Keratinocyte (primary cell): ENCODE measurements around the gene ACBD3. TPM values are rescaled to one million over a fixed set of nuclear protein-coding genes. Genes with fewer than 3 reads are reported as not detected.
"Not testable (repeated sequence)": the region's sequence is repeated elsewhere in the genome, so short reads cannot be mapped to it uniquely, and the experiment has no call there.

ENCODE experiments used
- DNase-seq: peaks from one replicate; pipeline ENCODE4 v3.0.0-alpha.2; 2011; ENCODE audit warnings: low read depth, missing footprints, low spot score
- FAIRE-seq: peaks from 2 replicates; lab custom pipeline; 2011; peaks lifted over from hg19 to GRCh38; lab: Jason Lieb, UNC
- H2AFZ ChIP-seq: 2 replicates; pipeline ENCODE4 v1.6.0; 2012; ENCODE audit warnings: low read length, control low read depth, inconsistent platforms; ENCODE audit not compliant: control insufficient read depth
- H3K27ac ChIP-seq: 2 replicates; pipeline ENCODE4 v1.5.1; 2011; ENCODE audit warnings: low read length; ENCODE audit not compliant: control insufficient read depth, insufficient read depth
- H3K27me3 ChIP-seq: 3 replicates; pipeline ENCODE4 v1.6.0; 2011; ENCODE audit warnings: low read length; ENCODE audit not compliant: control insufficient read depth, insufficient read depth; ENCODE audit errors: extremely low read depth
- H3K36me3 ChIP-seq, 2 experiments: 2 replicates in 1 of 2; 3 replicates in 1 of 2; pipeline ENCODE4 v1.5.1; 2011; ENCODE audit warnings: low read length in 2 of 2, mild to moderate bottlenecking in 1 of 2; ENCODE audit not compliant: control insufficient read depth in 2 of 2, insufficient read depth in 2 of 2; ENCODE audit errors: extremely low read depth in 1 of 2
- H3K4me1 ChIP-seq: 3 replicates; pipeline ENCODE4 v1.5.1; 2011; ENCODE audit warnings: low read length; ENCODE audit not compliant: control insufficient read depth, insufficient read depth; ENCODE audit errors: extremely low read depth
- H3K4me2 ChIP-seq: 3 replicates; pipeline ENCODE4 v1.6.0; 2011; ENCODE audit warnings: low read depth, low read length; ENCODE audit not compliant: control insufficient read depth, insufficient read depth; ENCODE audit errors: extremely low read depth
- H3K4me3 ChIP-seq, 3 experiments: fragments of 200-600 bp in 1 of 3; sonication (generic) in 1 of 3; 2 replicates in 2 of 3; 3 replicates in 1 of 3; pipeline ENCODE4 v1.5.1; 2011 to 2016; ENCODE audit warnings: low read length in 3 of 3, mild to moderate bottlenecking in 3 of 3, control low read depth in 2 of 3, inconsistent platforms in 1 of 3, low read depth in 1 of 3, mixed read lengths in 1 of 3, mixed run types in 1 of 3, moderate library complexity in 1 of 3; ENCODE audit not compliant: control insufficient read depth in 2 of 3, insufficient read depth in 2 of 3; ENCODE audit errors: extremely low read depth in 1 of 3
- H3K79me2 ChIP-seq: 2 replicates; pipeline ENCODE4 v1.6.0; 2012; ENCODE audit warnings: low read length; ENCODE audit not compliant: control insufficient read depth, insufficient read depth
- H3K9ac ChIP-seq: 3 replicates; pipeline ENCODE4 v1.6.0; 2011; ENCODE audit warnings: low read length; ENCODE audit not compliant: control insufficient read depth, insufficient read depth; ENCODE audit errors: extremely low read depth
- H3K9me1 ChIP-seq: 3 replicates; pipeline ENCODE4 v1.6.0; 2011; ENCODE audit warnings: low read length; ENCODE audit not compliant: control insufficient read depth, insufficient read depth; ENCODE audit errors: extremely low read depth
- H3K9me3 ChIP-seq: 2 replicates; pipeline ENCODE4 v1.5.1; 2012; ENCODE audit warnings: low read depth, low read length; ENCODE audit not compliant: control insufficient read depth
- H4K20me1 ChIP-seq: 3 replicates; pipeline ENCODE4 v1.6.0; 2011; ENCODE audit warnings: low read length; ENCODE audit not compliant: control insufficient read depth, insufficient read depth; ENCODE audit errors: extremely low read depth
- EZH2 ChIP-seq: IDR thresholded peaks from one replicate; pipeline ENCODE4 v1.6.1; 2012; ENCODE audit warnings: inconsistent platforms, mild to moderate bottlenecking, low read length, moderate library complexity
- dilution Hi-C: fragments of 300-500 bp; cut with MboI; formaldehyde crosslinking; loops from one replicate; pipeline ENCODE4 v1.7.0; 2020; ENCODE audit warnings: low sequenced_read_pairs; ENCODE audit not compliant: extremely low pct_ligation_motif_present
- polyA plus RNA-seq, 5 experiments: library from polyadenylated mRNA; depleted of rRNA in 3 of 5; stranded (reverse) in 3 of 5; stranded (forward) in 1 of 5; unstranded in 1 of 5; fragments of >200 nt; gene quantifications; 1 replicate in 1 of 5; 2 replicates in 3 of 5; 3 replicates in 1 of 5; pipeline versions ENCODE4 v1.2.1 to v1.2.3, GENCODE V29; 2011 to 2012; ENCODE audit warnings: missing spikeins in 2 of 5, low read depth in 1 of 5, low replicate concordance in 1 of 5
- TF ChIP-seq, protein P1 (sequence below), 3 experiments: IDR thresholded peaks in 1 of 3; conservative IDR thresholded peaks in 1 of 3; optimal IDR thresholded peaks in 1 of 3; 2 replicates in 2 of 3; 3 replicates in 1 of 3; pipeline versions ENCODE3 to v1.5.1; 2011; ENCODE audit warnings: low read length in 3 of 3, mild to moderate bottlenecking in 3 of 3, moderate library complexity in 2 of 3, control low read depth in 1 of 3, inconsistent platforms in 1 of 3; ENCODE audit not compliant: insufficient read depth in 2 of 3; ENCODE audit errors: extremely low read depth in 1 of 3

Gene ACBD3
- polyA plus RNA-seq, 1 donor (not counting 4 experiments of a cell fraction or from before 2014, with no cell fraction given): 43.1 TPM

DNA sequence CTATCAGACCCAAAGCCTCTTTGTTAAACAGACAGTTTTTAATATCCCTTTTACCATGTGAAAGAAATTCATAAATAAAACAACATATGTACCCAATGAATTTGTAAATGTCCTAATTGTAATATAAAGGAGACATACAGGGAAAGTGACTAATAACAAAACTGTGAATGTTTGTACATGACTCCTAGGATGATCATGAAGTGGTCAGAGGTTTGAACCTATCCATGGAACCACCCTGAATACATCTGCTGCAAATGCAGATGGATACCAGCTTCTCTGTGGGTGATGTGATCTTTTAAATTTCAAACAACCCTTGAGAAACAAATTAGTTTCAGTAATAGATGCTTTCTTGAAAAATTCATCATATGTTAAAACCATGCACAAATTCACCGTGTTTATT, 16.7 kb upstream of the ACBD3 start:
- no peaks in the 10 kb centered on the region for H3K9me3 ChIP-seq
- H3K4me3 ChIP-seq: no peak overlapping the region
- TF ChIP-seq, protein P1, sequence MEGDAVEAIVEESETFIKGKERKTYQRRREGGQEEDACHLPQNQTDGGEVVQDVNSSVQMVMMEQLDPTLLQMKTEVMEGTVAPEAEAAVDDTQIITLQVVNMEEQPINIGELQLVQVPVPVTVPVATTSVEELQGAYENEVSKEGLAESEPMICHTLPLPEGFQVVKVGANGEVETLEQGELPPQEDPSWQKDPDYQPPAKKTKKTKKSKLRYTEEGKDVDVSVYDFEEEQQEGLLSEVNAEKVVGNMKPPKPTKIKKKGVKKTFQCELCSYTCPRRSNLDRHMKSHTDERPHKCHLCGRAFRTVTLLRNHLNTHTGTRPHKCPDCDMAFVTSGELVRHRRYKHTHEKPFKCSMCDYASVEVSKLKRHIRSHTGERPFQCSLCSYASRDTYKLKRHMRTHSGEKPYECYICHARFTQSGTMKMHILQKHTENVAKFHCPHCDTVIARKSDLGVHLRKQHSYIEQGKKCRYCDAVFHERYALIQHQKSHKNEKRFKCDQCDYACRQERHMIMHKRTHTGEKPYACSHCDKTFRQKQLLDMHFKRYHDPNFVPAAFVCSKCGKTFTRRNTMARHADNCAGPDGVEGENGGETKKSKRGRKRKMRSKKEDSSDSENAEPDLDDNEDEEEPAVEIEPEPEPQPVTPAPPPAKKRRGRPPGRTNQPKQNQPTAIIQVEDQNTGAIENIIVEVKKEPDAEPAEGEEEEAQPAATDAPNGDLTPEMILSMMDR (optimal IDR thresholded peaks at IDR 0.05 in 1 of 3, IDR thresholded peaks at IDR 0.05 in 1 of 3, conservative IDR thresholded peaks at IDR 0.05 in 1 of 3; ENCODE audit: extremely low read depth in 1 of 3, insufficient read depth in 2 of 3, low read length in 3 of 3): no peak
- TF ChIP-seq EZH2: no peak
- DNase-seq (no peak), FAIRE-seq (no peak)
- H4K20me1 ChIP-seq: no peaks in the 10 kb centered on the region
- no peaks in the 10 kb centered on the region for H3K36me3 ChIP-seq
- dilution Hi-C loops: no loop called here
- no peak overlapping the region for H3K9ac ChIP-seq
- no peaks in the 10 kb centered on the region for H3K4me1 ChIP-seq
- no peaks in the 10 kb centered on the region for H3K79me2 ChIP-seq
- H2AFZ ChIP-seq: no peak overlapping the region
- H3K27ac ChIP-seq: no peak overlapping the region
- no peaks in the 10 kb centered on the region for H3K27me3 ChIP-seq
- no peak overlapping the region for H3K4me2 ChIP-seq
- no peaks in the 10 kb centered on the region for H3K9me1 ChIP-seq

- H3K27ac ChIP-seq, H2AFZ ChIP-seq, H3K9me1 ChIP-seq, H3K4me1 ChIP-seq, H3K36me3 ChIP-seq, H3K4me3 ChIP-seq, H4K20me1 ChIP-seq, H3K4me2 ChIP-seq, DNase-seq, H3K79me2 ChIP-seq, H3K9me3 ChIP-seq, H3K27me3 ChIP-seq, dilution Hi-C loops, H3K9ac ChIP-seq, FAIRE-seq: not testable (repeated sequence)
Measured at GRCh38 chr1:226202666-226203065, 16.1 kb upstream of the ACBD3 start.

GRCh38 chr1:226202246-226202645, 15.7 kb upstream of the ACBD3 start:
- dilution Hi-C loops: no loop called here
- no peaks in the 10 kb centered on the region for H4K20me1 ChIP-seq
- no peak for FAIRE-seq

More at GRCh38 chr1:226202246-226202645, 15.7 kb upstream of the ACBD3 start:
- Histone ChIP-seq H3K9me1 (no peaks in the 10 kb centered on the region), H3K9ac (no peak overlapping the region), H3K27ac (no peak overlapping the region), H3K4me3 (no peak overlapping the region), H2AFZ (no peak overlapping the region), H3K27me3 (no peaks in the 10 kb centered on the region), H3K4me2 (no peak overlapping the region), H3K36me3 (no peaks in the 10 kb centered on the region), H3K9me3 (no peaks in the 10 kb centered on the region), H3K79me2 (no peaks in the 10 kb centered on the region), H3K4me1 (no peaks in the 10 kb centered on the region)
- TF ChIP-seq EZH2: no peak
- TF ChIP-seq, protein P1 (optimal IDR thresholded peaks at IDR 0.05 in 1 of 3, IDR thresholded peaks at IDR 0.05 in 1 of 3, conservative IDR thresholded peaks at IDR 0.05 in 1 of 3; ENCODE audit: extremely low read depth in 1 of 3, insufficient read depth in 2 of 3, low read length in 3 of 3): no peak
- no peak for DNase-seq
